ENCODE results near the gene TEX264.

Gene TEX264

GRCh38 chr3:51680663-51681230 is 9.7 kb downstream of the TEX264 start:
- FAIRE-seq (peak; percentile 13), DNase-seq (ENCODE audit: insufficient read length, low spot score) (no peak)
- no peak for TF ChIP-seq PAX5 (IDR thresholded peaks at IDR 0.05; ENCODE audit: insufficient read depth, low read length, severe bottlenecking)
- TF ChIP-seq TAF1 (IDR thresholded peaks at IDR 0.05; ENCODE audit: low read depth, low read length) = no peak
- no peak for TF ChIP-seq POLR2AphosphoS5 (IDR thresholded peaks at IDR 0.05; ENCODE audit: low read depth, low read length)
- no peak for TF ChIP-seq POLR2A (IDR thresholded peaks at IDR 0.05; ENCODE audit: low read depth, low read length)
- TF ChIP-seq POU2F2 (IDR thresholded peaks at IDR 0.05; ENCODE audit: low read depth, low read length) = no peak
- no peak for TF ChIP-seq SPI1 (IDR thresholded peaks at IDR 0.05; ENCODE audit: low read depth, low read length)

GRCh38 chr3:51681453-51681852 is 10.4 kb downstream of the TEX264 start:
- DNase-seq (ENCODE audit: insufficient read length, low spot score) (no peak), FAIRE-seq (no peak)
- TF ChIP-seq SPI1 (IDR thresholded peaks at IDR 0.05; ENCODE audit: low read depth, low read length) (peak; percentile 38), TAF1 (IDR thresholded peaks at IDR 0.05; ENCODE audit: low read depth, low read length) (no peak)

- FAIRE-seq (peak; percentile 100), DNase-seq (ENCODE audit: insufficient read length, low spot score) (peak; percentile 87)
- no peak for TF ChIP-seq SPI1 (IDR thresholded peaks at IDR 0.05; ENCODE audit: low read depth, low read length)
- TF ChIP-seq PAX5 (IDR thresholded peaks at IDR 0.05; ENCODE audit: insufficient read depth, low read length, severe bottlenecking) = no peak
- TF ChIP-seq POLR2AphosphoS5 (IDR thresholded peaks at IDR 0.05; ENCODE audit: low read depth, low read length) = no peak
- TF ChIP-seq TAF1 (IDR thresholded peaks at IDR 0.05; ENCODE audit: low read depth, low read length) = no peak
- TF ChIP-seq POU2F2 (IDR thresholded peaks at IDR 0.05; ENCODE audit: low read depth, low read length) = no peak
- no peak for TF ChIP-seq POLR2A (IDR thresholded peaks at IDR 0.05; ENCODE audit: low read depth, low read length)
Observed at GRCh38 chr3:51682079-51682478, 11.0 kb downstream of the TEX264 start.

- DNase-seq (ENCODE audit: insufficient read length, low spot score) (no peak), FAIRE-seq (no peak)
- TF ChIP-seq TAF1 (IDR thresholded peaks at IDR 0.05; ENCODE audit: low read depth, low read length) (no peak), POLR2AphosphoS5 (IDR thresholded peaks at IDR 0.05; ENCODE audit: low read depth, low read length) (no peak), PAX5 (IDR thresholded peaks at IDR 0.05; ENCODE audit: insufficient read depth, low read length, severe bottlenecking) (no peak), POLR2A (IDR thresholded peaks at IDR 0.05; ENCODE audit: low read depth, low read length) (no peak), POU2F2 (IDR thresholded peaks at IDR 0.05; ENCODE audit: low read depth, low read length) (no peak)
Observed at GRCh38 chr3:51682526-51682925, 11.5 kb downstream of the TEX264 start.

GRCh38 chr3:51683566-51683965 is 12.5 kb downstream of the TEX264 start:
- no peak for FAIRE-seq
- DNase-seq (ENCODE audit: insufficient read length, low spot score) = no peak
- no peak for TF ChIP-seq SPI1 (IDR thresholded peaks at IDR 0.05; ENCODE audit: low read depth, low read length)
- TF ChIP-seq POLR2AphosphoS5 (IDR thresholded peaks at IDR 0.05; ENCODE audit: low read depth, low read length) = no peak
- TF ChIP-seq TAF1 (IDR thresholded peaks at IDR 0.05; ENCODE audit: low read depth, low read length) = no peak
- TF ChIP-seq POLR2A (IDR thresholded peaks at IDR 0.05; ENCODE audit: low read depth, low read length) = no peak
- no peak for TF ChIP-seq PAX5 (IDR thresholded peaks at IDR 0.05; ENCODE audit: insufficient read depth, low read length, severe bottlenecking)
- no peak for TF ChIP-seq POU2F2 (IDR thresholded peaks at IDR 0.05; ENCODE audit: low read depth, low read length)

GRCh38 chr3:51684971-51685751 is 14.1 kb downstream of the TEX264 start:
- no peak for FAIRE-seq

GRCh38 chr3:51686056-51686455 is 15.0 kb downstream of the TEX264 start:
- no peak for DNase-seq (ENCODE audit: insufficient read length, low spot score)
- TF ChIP-seq POLR2AphosphoS5 (IDR thresholded peaks at IDR 0.05; ENCODE audit: low read depth, low read length) (no peak), PAX5 (IDR thresholded peaks at IDR 0.05; ENCODE audit: insufficient read depth, low read length, severe bottlenecking) (no peak), SPI1 (IDR thresholded peaks at IDR 0.05; ENCODE audit: low read depth, low read length) (no peak), TAF1 (IDR thresholded peaks at IDR 0.05; ENCODE audit: low read depth, low read length) (no peak), POLR2A (IDR thresholded peaks at IDR 0.05; ENCODE audit: low read depth, low read length) (no peak), POU2F2 (IDR thresholded peaks at IDR 0.05; ENCODE audit: low read depth, low read length) (no peak)
- FAIRE-seq = no peak

More at GRCh38 chr3:51684971-51685751, 14.1 kb downstream of the TEX264 start:
- DNase-seq (ENCODE audit: insufficient read length, low spot score) = no peak
- no peak for TF ChIP-seq POU2F2 (IDR thresholded peaks at IDR 0.05; ENCODE audit: low read depth, low read length)
- no peak for TF ChIP-seq POLR2A (IDR thresholded peaks at IDR 0.05; ENCODE audit: low read depth, low read length)
- no peak for TF ChIP-seq SPI1 (IDR thresholded peaks at IDR 0.05; ENCODE audit: low read depth, low read length)
- TF ChIP-seq POLR2AphosphoS5 (IDR thresholded peaks at IDR 0.05; ENCODE audit: low read depth, low read length) = no peak
- no peak for TF ChIP-seq TAF1 (IDR thresholded peaks at IDR 0.05; ENCODE audit: low read depth, low read length)

GRCh38 chr3:51686512-51687215 is 15.6 kb downstream of the TEX264 start:
- FAIRE-seq = peak; percentile 97

More at GRCh38 chr3:51686512-51687215, 15.6 kb downstream of the TEX264 start:
- no peak for TF ChIP-seq POLR2AphosphoS5 (IDR thresholded peaks at IDR 0.05; ENCODE audit: low read depth, low read length)
- no peak for TF ChIP-seq TAF1 (IDR thresholded peaks at IDR 0.05; ENCODE audit: low read depth, low read length)
- TF ChIP-seq SPI1 (IDR thresholded peaks at IDR 0.05; ENCODE audit: low read depth, low read length) = no peak
- TF ChIP-seq PAX5 (IDR thresholded peaks at IDR 0.05; ENCODE audit: insufficient read depth, low read length, severe bottlenecking) = no peak
- no peak for TF ChIP-seq POU2F2 (IDR thresholded peaks at IDR 0.05; ENCODE audit: low read depth, low read length)
- TF ChIP-seq POLR2A (IDR thresholded peaks at IDR 0.05; ENCODE audit: low read depth, low read length) = no peak
- DNase-seq (ENCODE audit: insufficient read length, low spot score) = peak; percentile 54

Measured in GM12891 (cell line).